Panc1 (cell line): ENCODE data around the gene ARHGEF10L. TPM values are rescaled to one million over a fixed set of nuclear protein-coding genes. Genes with fewer than 3 reads are reported as not detected.

Source experiments
- ATAC-seq: fragments of 200-7000 bp; cut with Tn5 transposase; 2 replicates; pipeline ENCODE4 v1.9.1; 2020; ENCODE audit warnings: mild to moderate bottlenecking, moderate library complexity
- BruUV-seq: library from RNA; stranded (reverse); fragments of 400-500 nt; replicated peaks from 2 replicates; lab custom pipeline; 2021; lab: Mats Ljungman, UMichigan
- CTCF ChIA-PET: fragments of 300-600 bp; sonication (Branson Sonifier 250); formaldehyde crosslinking; loops from one replicate; lab custom pipeline; 2022; ENCODE audit warnings: antibody characterized with exemption; lab: Charles Lee
- POLR2A ChIA-PET: fragments of 300-600 bp; sonication (Branson Sonifier 250); formaldehyde crosslinking; loops from one replicate; lab custom pipeline; 2022; ENCODE audit warnings: antibody characterized with exemption; lab: Charles Lee
- DNase-seq: peaks from one replicate; pipeline ENCODE4 v3.0.0-alpha.2; 2010; ENCODE audit warnings: low read depth, low spot score
- H3K27ac ChIP-seq: 2 replicates; pipeline ENCODE4 v1.5.1; 2011; ENCODE audit warnings: mild to moderate bottlenecking, low read length, inconsistent platforms
- H3K27me3 ChIP-seq: fragments of 200-500 bp; sonication (Bioruptor generic); 2 replicates; pipeline ENCODE4 v1.6.0; 2014; ENCODE audit warnings: low read length, inconsistent platforms; ENCODE audit not compliant: control insufficient read depth, insufficient read depth
- H3K36me3 ChIP-seq: fragments of 200-500 bp; sonication (Bioruptor generic); 2 replicates; pipeline ENCODE4 v1.5.1; 2014; ENCODE audit warnings: inconsistent platforms, mild to moderate bottlenecking, low read length, moderate library complexity; ENCODE audit not compliant: control insufficient read depth, insufficient read depth
- H3K4me1 ChIP-seq: 2 replicates; pipeline ENCODE4 v1.5.1; 2011; ENCODE audit warnings: inconsistent platforms, mild to moderate bottlenecking, low read length, moderate library complexity; ENCODE audit not compliant: control insufficient read depth, insufficient read depth
- H3K4me3 ChIP-seq, 2 experiments: 2 replicates each; pipeline ENCODE4 v1.5.1; 2011 to 2012; ENCODE audit warnings: low read depth in 2 of 2, low read length in 2 of 2, mild to moderate bottlenecking in 2 of 2, inconsistent platforms in 1 of 2, moderate library complexity in 1 of 2
- H3K9me3 ChIP-seq: fragments of 200-500 bp; sonication (Bioruptor generic); 2 replicates; pipeline ENCODE4 v1.5.1; 2014; ENCODE audit warnings: low read depth, mild to moderate bottlenecking, inconsistent platforms, low read length, moderate library complexity; ENCODE audit not compliant: control insufficient read depth, insufficient read depth
- CTCF ChIP-seq: fragments of 450-650 bp; IDR thresholded peaks from 2 replicates; pipeline ENCODE4 v1.5.1; 2017; ENCODE audit warnings: mild to moderate bottlenecking
- POLR2AphosphoS5 ChIP-seq: IDR thresholded peaks from 2 replicates; pipeline ENCODE4 v1.6.1; 2012; ENCODE audit warnings: mild to moderate bottlenecking, low read depth, low read length, moderate library complexity
- REST ChIP-seq, 2 experiments: IDR thresholded peaks; 2 replicates each; pipeline ENCODE4 v1.6.1; 2011 to 2012; ENCODE audit warnings: low read depth in 2 of 2, control low read depth in 1 of 2, low read length in 1 of 2, mild to moderate bottlenecking in 1 of 2, moderate library complexity in 1 of 2; ENCODE audit not compliant: insufficient read depth in 1 of 2
- SIN3A ChIP-seq: IDR thresholded peaks from 2 replicates; pipeline ENCODE4 v1.6.1; 2012; ENCODE audit warnings: low read depth, mild to moderate bottlenecking, low read length, moderate library complexity, borderline replicate concordance; ENCODE audit not compliant: insufficient read depth
- TCF7L2 ChIP-seq: IDR thresholded peaks from 2 replicates; pipeline ENCODE4 v1.6.1; 2011; ENCODE audit warnings: mild to moderate bottlenecking, low read depth, low read length, inconsistent platforms
- in situ Hi-C: cut with HindIII; loops from 2 replicates; pipeline ENCODE4 v1.10.0; 2016; ENCODE audit warnings: low sequenced_read_pairs, low pct_unique_long_range_greater_than_20kb
- intact Hi-C: fragments of 100-400 bp; cut with micrococcal nuclease; formaldehyde crosslinking; loops from one replicate; pipeline ENCODE4 v1.10.0; 2022; ENCODE audit not compliant: unreplicated experiment
- total RNA-seq: library from RNA; stranded (reverse); gene quantifications from one replicate; pipeline ENCODE4 v1.2.1, GENCODE V29; 2021; ENCODE audit not compliant: unreplicated experiment

The ARHGEF10L gene
- total RNA-seq, 1 experiment from 2014 or later, result 5.9 TPM

- in situ Hi-C loops, result no loop called here
- CTCF ChIA-PET, result interaction anchor here (0.5 to 3.0 kb wide), 17 partner anchors 9 to 1536 kb away, joined by 3 to 26 read pairs (median 4); no protein-coding TSS in a partner anchor
- no TSS peak for BruUV-seq
- TF ChIP-seq POLR2AphosphoS5 (no peak), SIN3A (no peak), CTCF (peak; percentile 95), TCF7L2 (no peak), REST (IDR thresholded peaks at IDR 0.05; ENCODE audit: insufficient read depth in 1 of 2, low read depth in 2 of 2, low read length in 1 of 2) (no peak)
- ATAC-seq (peak; percentile 74), DNase-seq (peak; percentile 43)
- intact Hi-C loops, result loop anchor here (1.0 to 2.0 kb wide), 2 partner anchors 104 to 113 kb away; no protein-coding TSS in a partner anchor
- no peaks in the 10 kb centered on the region for H3K9me3 ChIP-seq
- no peaks in the 10 kb centered on the region for H3K36me3 ChIP-seq
- H3K4me3 ChIP-seq, result no peak overlapping the region
- H3K4me1 ChIP-seq, result no peaks in the 10 kb centered on the region
- POLR2A ChIA-PET, result no interaction called here
- H3K27ac ChIP-seq, result no peak overlapping the region
- no peaks in the 10 kb centered on the region for H3K27me3 ChIP-seq
Measured at GRCh38 chr1:17606826-17607440, 67.4 kb downstream of the ARHGEF10L start.

- intact Hi-C loops (loop anchor here (2.0 kb wide), 1 partner anchor 105 kb away; no protein-coding TSS in a partner anchor), in situ Hi-C loops (no loop called here)
- Histone ChIP-seq H3K9me3 (no peaks in the 10 kb centered on the region), H3K27ac (no peak overlapping the region), H3K4me3 (no peak overlapping the region), H3K36me3 (no peaks in the 10 kb centered on the region), H3K27me3 (no peaks in the 10 kb centered on the region), H3K4me1 (no peaks in the 10 kb centered on the region)
- ATAC-seq (peak; percentile 19; the same call in 1 of the 2 replicates), DNase-seq (no peak)
- TF ChIP-seq SIN3A (no peak), CTCF (no peak), TCF7L2 (no peak), REST (IDR thresholded peaks at IDR 0.05; ENCODE audit: insufficient read depth in 1 of 2, low read depth in 2 of 2, low read length in 1 of 2) (no peak), POLR2AphosphoS5 (no peak)
- CTCF ChIA-PET, result interaction anchor here (0.8 to 3.0 kb wide), 9 partner anchors 20 to 119 kb away, joined by 3 to 26 read pairs (median 7); no protein-coding TSS in a partner anchor
- POLR2A ChIA-PET, result no interaction called here
- BruUV-seq, result no TSS peak
Measured at GRCh38 chr1:17607644-17608581, 68.4 kb downstream of the ARHGEF10L start.
